Skin epidermis (tissue), 12 donors: Measurements from ENCODE around the gene APOO.

Source experiments
- H3K27ac ChIP-seq, 21 experiments: fragments of 200-600 bp; sonication (generic) in 11 of 21; one replicate each; pipeline ENCODE4 v1.5.0; 2020; ENCODE audit warnings: mild to moderate bottlenecking in 3 of 21, inconsistent platforms in 2 of 21, moderate library complexity in 2 of 21
- H3K4me3 ChIP-seq, 7 experiments: fragments of 200-600 bp; sonication (generic) in 2 of 7; one replicate each; pipeline ENCODE4 v1.5.0; 2020; ENCODE audit warnings: inconsistent platforms in 2 of 7, mild to moderate bottlenecking in 2 of 7, moderate library complexity in 1 of 7

Gene APOO

DNA sequence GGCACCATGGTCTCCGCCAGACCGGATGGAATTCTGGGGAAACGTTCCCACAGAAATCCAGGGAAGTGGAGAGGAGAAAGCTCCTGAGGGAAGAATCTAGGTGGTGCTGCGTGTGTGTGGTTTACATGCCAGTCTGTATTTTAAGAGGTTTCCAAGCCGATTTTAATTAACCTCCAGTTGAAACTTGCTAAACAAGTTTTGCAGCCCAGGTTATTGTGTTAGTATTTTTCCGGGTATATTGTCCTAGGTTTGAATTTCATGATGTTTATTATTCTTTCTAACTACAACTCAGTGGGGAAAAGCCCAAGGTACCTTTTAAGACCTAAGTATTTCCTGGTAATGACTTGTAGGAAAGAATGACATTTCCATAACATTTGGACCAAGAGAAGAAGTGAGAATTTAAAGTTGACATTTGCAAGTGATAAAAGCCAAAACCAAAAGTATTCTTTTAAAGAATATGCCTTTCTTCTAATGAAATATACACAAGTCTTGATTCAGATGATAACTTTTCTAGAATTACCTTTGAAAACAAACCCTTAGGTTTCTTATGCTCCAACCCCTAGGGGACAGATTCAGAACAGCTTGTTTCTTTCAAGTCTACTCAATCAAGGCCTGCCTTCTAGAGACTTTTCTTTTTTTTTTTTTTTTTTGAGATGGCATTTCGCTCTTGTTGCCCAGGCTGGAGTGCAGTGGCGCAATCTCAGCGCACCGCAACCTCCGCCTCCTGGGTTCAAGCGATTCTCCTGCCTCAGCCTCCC lies 110.2 kb downstream of the APOO start:
- Histone ChIP-seq H3K4me3 (no peak overlapping the region), H3K27ac (peak overlapping the region in 6 of 21 experiments; percentile 3 to 44 (median 20))

DNA sequence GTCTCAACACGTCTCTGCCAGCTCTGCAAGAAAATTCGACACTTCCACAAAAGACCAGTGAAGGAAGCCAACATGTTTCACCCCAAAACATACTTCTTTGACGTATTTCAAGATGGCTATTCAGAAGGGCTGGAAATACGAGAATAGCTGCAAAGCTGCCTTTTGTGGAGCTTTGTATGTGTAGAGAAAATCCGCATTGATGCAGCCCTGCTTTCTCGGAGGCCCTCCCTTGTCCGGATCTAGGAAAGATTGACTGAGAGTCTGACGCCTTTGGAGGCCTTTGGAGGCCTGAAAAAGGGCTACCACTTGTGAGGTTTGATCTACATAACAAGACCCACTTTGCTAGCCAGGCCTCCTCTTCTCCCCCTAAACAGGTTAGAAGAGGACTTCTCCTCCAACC lies 112.5 kb downstream of the APOO start:
- Histone ChIP-seq H3K27ac (no peak overlapping the region), H3K4me3 (no peak overlapping the region)

DNA sequence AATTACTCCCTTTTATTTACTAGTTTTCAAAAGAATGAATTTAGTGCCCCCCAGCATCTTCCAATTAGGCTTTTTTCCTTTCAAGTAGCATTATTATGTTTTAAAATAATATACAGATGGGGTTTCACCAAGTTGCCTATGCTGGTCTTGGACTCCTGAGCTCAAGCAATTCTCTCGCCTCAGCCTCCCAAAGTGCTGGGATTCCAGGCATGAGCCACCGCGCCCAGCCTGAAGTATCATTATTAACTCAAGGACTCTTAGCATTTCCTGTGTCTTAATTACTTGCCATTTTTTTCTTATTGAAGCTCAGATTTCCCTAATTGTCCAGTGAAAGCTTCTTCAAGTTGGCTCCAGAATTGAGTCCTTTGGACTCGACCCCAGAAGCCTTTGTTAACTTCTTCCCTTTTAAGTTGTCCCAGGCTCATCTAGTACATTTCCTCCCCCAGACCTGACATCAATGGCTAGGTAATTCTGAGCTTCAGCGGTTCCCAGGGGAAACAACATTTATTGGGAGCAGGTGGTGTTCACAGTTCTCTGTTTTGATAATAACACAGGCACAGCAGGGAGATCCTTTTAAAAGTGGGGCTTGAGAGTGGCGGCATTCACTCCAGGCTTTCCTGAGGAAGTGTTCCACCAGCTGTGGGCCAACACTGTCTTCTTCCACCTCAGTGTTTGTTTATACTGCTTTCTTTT lies 114.7 kb downstream of the APOO start:
- H3K4me3 ChIP-seq = no peak overlapping the region
- no peak overlapping the region for H3K27ac ChIP-seq

DNA sequence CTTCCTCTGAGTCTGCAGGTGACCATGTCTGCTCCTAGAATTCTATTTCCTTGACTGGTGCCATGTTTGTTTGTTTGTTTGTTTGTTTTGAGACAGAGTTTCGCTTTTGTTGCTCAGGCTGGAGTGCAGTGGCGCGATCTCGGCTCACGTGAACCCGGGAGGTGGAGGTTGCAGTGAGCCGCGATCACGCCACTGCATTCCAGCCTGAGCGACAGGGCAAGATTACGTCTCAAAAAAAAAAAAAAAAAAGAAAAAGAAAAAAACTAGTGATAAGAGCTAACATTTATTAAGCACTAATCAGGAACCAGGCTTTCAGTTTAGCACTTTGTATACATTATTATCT lies 117.6 kb downstream of the APOO start:
- Histone ChIP-seq H3K27ac (no peak overlapping the region), H3K4me3 (no peak overlapping the region)

DNA sequence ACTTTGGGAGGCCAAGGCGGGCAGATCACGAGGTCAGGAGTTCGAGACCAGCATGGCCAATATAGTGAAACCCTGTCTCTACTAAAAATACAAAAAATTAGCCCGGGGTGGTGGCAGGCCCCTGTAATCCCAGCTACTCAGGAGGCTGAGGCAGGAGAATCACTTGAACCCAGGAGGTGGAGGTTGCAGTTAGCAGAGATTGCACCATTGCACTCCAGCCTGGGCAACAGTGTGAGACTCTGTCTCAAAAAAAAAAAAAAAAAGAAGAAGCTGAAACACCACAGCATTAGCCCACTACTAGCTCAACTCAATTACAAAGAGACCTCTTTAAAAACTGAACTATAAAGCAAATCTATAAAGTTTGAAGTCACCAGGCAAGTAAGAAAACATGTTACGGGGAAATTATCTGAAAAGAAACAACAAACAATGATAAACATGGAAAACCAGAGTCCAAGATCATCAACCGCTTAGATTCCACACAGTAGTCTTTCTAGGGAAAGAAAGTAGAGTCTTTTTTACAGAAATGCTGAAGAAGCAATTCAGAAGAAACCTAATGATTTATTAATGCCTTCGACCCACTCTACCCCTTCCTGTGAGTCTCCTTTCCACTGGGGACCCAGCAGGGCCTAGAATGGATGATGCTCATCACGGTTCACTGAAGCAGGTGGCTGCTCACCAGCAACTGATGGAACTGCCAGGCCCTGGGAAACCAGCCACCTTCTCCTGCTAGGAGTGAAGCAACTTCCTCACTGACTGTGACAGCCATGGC lies 118.2 kb downstream of the APOO start:
- Histone ChIP-seq H3K27ac (no peak overlapping the region), H3K4me3 (no peak overlapping the region)

DNA sequence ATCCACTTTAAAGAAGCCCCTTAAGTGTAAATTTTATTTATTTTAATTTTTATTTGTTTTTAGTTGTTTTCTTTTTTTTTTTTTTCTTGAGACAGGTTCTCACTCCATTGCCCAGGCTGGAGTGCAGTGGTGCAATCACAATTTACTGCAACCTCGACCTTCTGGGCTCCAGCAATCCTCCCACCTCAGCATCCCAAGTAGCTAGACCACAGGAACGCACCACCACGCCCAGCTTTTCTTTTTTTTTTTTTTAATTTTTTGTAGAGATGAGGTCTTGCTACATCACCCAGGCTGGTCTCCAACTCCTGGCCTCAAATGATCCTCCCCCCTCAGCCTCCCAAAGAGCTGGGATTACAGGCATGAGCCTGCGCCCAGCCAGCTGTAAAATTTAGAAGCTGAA lies 118.8 kb downstream of the APOO start:
- H3K27ac ChIP-seq = no peak overlapping the region
- no peak overlapping the region for H3K4me3 ChIP-seq

DNA sequence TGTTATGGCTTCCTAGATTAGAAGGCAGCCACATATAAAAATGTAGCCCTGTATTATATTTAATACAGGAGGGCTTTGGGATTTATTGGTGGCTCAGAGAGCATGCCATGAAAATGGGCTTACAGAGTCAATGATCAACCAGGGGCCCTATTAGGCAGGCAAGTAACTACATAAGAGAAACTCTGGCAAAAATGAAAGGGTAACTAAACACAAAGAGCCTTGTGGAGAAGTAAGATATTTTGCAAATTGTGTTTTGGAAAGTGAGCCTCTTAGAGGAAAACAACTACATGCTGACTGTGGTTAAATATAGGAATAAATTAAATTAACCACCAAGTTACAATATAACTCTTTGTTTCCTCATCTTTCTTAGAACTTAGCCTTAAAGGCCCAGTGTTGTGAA lies 119.2 kb downstream of the APOO start:
- Histone ChIP-seq H3K4me3 (no peak overlapping the region), H3K27ac (peak overlapping the region in 1 of 21 experiments; percentile 11)

DNA sequence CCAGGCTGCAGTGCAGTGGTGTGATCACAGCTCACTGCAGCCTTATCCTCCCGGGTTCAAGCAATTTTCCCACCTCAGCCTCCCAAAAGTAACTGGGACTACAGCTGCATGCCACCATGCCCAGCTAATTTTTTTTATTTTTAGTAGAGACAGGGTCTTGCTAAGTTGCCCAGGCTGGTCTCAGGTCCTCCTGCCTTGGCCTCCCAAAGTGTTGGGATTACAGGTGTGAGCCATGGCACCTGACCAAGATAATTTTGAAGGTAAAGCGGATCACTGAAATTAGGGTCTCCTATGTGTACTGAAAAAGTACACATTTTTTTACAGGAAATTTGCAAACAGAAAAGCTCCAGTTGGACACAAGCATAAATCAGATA lies 120.0 kb downstream of the APOO start:
- Histone ChIP-seq H3K4me3 (no peak overlapping the region), H3K27ac (peak overlapping the region in 1 of 21 experiments; percentile 11)

DNA sequence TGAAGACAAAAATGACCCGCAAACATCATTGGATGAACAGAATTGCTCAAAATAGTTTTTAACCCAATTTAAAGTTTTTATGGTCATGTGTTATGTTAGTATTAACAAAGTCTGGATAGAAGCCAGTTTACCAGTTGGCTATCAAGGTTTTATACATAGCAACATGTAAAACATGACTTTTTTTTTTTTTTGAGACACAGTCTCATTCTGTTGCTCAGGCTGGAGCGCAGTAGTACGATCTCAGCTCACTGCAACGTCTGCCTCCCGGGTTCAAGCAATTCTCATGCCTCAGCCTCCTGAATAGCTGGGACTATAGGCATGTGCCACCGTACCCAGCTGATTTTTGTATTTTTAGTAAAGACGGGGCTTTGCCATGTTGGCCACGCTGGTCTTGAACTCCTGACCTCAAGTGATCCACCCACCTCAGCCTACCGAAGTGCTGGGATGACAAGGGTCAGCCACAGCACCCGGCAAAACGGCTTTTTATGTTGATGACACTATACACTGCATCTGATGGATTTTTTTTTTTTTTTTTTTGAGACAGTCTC lies 121.4 kb downstream of the APOO start:
- Histone ChIP-seq H3K4me3 (no peak overlapping the region), H3K27ac (no peak overlapping the region)

DNA sequence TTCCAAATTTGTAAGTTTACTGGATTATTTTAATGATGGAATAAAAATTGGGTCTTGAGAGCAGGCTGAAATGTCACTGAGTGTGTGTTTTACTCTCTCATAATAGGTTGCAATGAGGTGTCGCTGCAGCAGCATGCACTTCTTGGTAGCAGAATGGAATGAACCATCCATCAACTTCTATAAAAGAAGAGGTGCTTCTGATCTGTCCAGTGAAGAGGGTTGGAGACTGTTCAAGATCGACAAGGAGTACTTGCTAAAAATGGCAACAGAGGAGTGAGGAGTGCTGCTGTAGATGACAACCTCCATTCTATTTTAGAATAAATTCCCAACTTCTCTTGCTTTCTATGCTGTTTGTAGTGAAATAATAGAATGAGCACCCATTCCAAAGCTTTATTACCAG lies 122.2 kb downstream of the APOO start:
- Histone ChIP-seq H3K27ac (no peak overlapping the region), H3K4me3 (peak overlapping the region in 3 of 7 experiments; percentile 55 to 69 (median 59))

DNA sequence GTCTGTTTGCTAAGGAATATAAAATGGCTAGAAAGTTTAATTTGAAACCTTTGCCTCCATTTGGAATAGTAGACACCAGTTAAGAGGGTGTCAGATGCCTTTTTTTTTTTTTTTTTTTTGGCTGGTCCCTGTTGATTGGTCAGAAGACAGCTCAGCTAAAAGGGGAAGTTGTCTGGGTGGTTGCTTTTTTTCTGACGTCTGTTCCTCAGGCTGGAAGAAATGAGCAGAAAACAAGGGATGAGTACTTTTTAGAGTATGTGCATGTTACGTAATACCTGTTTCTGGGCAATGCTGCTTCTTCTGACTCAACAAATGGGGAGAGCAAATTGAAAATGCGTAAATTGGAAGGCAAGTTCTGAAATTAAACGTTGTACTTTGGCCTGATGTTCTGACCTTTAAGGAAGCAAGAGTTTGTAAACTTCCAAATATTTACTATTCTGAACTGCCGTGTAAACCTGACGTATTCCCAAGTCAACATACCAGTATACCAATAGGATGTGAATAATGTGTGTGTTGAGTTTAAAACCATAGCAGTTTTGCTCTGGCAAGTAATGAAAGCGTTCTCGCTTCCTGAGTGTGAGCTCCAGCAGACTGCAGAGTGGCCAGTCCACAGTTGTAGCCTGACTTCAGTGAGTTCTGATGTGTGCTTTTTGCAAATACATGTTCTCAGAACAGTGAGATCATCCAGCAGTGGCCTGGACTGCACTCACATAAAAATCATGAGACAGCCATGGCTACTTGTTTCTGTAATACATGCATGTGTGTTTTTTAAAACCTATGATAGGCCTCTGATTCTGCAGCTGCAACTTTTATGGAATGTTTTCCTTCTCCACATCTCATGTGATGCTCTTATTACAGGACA lies 123.0 kb downstream of the APOO start:
- Histone ChIP-seq H3K4me3 (peak overlapping the region; percentile 47 to 69 (median 55)), H3K27ac (peak overlapping the region in 16 of 21 experiments; percentile 45 to 95 (median 88))

DNA sequence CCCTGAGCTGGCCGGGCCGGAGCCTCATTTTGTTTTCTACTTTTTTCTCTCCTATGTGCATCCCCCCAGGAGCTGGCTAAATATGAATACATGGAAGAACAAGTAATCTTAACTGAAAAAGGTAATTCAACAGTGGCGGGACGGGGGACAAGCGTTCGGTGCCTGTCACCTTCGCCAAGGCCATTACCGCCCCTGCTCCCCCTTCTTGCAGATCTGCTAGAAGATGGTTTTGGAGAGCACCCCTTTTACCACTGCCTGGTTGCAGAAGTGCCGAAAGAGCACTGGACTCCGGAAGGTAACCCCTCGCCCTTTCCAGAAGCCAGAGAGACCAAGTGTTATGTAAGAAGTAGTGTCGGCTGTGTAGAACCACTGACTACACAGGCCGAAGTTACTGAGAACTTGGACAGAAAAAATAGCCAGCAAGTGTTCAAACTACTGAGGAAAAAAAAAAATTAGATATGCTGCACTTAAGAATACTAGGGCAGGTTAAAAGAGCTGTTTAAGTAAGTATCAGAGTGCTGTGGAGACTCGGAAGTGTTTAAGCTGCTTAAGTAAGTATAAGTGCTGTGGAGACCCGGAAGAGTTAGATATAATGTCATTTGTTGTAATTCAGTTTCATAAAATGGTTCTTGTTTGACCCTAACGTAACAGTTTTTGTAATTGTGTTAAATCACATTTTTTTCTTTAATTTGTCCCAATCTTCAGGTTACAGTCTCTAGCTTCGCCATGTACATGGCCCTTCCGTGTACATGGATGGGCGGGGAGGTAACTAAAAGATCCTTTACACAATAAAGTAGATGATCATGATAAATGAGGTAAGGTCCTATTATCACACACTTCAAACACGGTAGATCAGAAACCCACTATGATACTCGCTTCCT lies 123.9 kb downstream of the APOO start:
- peak overlapping the region; percentile 47 to 69 (median 55) for H3K4me3 ChIP-seq

More for the DNA sequence above, 123.9 kb downstream of the APOO start:
- H3K27ac ChIP-seq = peak overlapping the region; percentile 67 to 95 (median 86)
